Measurements from ENCODE around the gene SASH3.

The SASH3 gene

DNA sequence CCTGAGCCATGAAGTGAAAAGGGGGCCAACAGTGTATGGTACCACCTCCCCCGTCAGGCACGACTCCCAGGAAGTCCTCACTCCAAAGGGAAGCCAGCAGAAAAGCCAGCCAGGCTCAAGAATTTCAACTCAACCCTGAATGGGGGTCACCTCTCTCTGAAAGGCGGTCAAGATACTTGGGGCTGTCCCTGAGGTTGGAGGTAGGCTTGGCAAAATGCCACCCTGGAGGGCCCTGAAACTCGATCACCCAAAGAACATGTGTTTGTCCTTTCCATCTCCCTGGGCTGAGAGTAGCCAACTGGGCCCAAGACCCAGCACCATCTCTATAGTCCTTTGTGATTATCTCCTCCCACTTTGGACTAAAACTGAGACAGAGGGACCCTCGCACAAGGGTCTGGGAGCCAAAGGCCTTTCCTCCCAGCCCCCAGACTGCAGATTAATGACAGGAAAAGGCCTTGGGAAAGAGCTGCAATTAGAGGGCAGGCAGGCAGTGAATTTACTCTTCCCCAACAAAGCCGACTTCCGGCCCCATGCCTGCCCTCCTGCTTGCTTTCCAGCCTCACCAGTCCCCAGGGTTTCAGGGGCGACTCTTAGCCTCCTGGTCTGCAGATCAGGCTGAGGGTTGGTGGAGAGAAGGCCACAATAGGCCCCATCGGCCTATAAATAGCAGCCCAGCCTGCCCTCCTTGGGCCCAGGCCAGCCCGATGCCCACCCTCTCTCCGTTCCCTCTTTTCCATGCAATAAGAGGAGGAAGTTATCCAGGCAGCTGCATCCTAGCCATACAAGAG lies 5.6 kb downstream of the SASH3 start:
- DNase-seq: no peak

DNA sequence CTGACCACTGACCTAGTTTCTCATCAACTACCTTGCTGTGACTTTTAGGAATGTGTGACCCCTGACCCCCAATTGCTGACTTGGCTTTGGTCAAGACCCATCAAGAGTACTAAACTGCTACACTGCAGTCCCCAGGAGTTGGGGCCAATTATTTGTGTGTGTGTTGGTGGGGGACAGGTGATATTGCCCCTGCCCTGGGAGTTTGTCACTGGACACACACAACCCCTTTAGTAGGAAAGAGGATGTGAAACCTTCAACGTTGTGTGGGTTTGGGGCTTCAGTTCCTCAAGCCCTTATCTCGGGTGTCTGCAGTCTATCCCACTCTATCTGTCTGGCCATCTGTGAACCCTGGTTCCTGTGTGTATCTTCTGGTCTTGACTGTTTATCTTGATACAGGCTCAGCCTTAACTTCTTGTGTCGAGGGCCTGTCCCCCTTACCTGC lies 6.5 kb downstream of the SASH3 start:
- no peak for DNase-seq

DNA sequence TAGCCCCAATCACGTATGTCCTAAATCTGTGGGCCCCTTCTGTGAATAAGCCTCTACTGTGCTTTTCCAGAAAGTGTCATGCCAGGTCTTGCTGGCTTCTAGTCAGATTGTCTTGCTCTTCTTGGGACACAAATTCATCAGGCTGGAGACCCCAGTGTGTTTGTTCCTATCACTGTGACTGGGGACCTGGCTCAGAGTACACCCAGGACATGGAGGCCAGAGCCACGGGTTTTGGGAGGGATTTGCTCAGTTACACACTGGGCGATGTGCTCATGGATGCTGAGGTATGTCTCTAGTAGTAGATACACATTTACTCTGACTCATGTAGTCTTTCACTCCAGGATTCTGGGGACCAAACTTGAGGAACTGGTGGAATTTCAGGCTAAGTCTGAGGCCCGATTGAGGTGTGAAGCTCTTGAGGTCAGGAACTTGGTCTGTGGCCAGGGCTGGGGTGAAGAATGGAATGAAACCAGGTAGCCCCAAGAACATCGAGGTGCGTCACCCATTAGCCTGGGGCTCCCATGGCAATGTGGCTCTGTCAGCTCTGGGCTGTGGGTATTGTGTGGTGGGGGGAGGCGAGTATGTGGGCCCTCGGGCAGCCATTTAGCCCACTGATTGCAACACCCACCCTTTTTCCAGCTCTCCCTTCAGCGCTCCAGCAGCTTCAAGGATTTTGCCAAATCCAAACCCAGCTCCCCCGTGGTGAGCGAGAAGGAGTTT lies 7.7 kb downstream of the SASH3 start:
- DNase-seq: no peak

DNA sequence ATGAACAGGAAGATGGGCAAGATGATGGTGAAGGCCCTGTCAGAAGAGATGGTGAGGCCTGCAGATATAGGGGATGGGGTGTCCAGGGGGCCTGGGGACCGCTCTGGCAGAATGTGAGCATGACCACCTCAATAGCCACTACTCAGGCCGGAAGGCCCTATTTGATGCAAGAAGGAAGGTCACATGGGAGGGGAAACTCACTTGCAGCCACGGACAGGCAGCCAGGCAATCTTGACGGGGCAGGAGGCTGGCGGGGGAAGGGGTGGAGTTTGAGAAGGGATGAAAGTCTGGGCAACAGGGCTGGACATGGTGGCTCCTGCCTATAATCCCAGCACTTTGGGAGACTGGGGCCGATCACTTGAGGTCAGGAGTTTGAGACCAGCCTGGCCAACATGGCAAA lies 8.8 kb downstream of the SASH3 start:
- DNase-seq: no peak

DNA sequence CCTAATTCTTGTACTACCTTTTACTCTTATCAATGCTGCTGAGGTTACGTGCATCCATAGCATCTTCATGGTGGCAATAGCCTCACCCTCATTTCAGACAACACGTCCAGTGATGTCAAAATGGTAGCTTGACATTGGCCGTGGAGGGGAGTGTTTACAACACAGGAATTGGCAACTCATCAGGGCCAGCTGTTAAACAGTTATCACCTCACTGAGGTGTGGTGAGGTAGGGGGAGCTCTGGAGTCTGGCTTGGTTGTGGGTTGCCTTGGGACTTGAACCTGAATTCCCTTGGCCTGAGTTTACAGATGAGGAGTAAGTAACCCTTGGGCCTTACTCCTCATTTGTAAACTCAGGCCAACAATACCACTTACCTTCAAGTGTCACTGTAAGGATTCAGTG lies 10.4 kb downstream of the SASH3 start:
- DNase-seq: no peak

DNA sequence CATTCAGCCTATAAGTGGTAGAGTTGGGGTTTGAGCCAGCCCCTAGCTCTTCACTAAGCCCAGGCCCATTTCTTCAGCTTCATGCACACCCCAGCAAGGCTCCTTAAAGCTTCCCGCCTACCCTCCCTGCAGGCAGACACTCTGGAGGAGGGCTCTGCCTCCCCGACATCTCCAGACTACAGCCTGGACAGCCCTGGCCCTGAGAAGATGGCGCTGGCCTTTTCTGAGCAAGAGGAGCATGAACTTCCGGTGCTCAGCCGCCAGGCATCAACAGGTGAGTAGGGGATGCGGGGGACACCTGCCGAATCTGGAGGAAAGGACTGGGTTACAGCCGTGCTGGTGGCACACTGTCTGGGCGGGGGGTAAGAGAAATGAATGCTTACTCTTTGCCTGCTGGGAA lies 11.1 kb downstream of the SASH3 start:
- no peak for DNase-seq

DNA sequence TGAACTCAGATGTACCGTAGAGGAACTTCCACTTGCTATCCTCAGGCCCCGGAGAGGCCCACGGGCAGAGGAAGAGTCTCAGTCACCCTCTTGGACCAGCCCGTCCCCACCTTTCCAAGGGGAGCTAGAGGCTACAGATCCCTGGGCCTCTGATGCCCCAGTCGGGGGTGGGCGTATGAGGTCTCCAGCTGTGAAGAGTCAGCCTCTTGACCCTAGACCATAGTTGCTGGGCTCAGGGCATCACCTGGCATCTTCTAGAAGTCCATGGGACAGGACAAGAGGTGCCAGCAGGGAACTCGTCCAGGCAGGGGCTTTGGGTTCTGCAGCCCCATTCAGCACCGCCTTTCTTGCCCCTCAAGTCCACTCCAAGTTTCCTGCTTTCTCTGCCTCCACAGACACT lies 11.6 kb downstream of the SASH3 start:
- DNase-seq: no peak

DNA sequence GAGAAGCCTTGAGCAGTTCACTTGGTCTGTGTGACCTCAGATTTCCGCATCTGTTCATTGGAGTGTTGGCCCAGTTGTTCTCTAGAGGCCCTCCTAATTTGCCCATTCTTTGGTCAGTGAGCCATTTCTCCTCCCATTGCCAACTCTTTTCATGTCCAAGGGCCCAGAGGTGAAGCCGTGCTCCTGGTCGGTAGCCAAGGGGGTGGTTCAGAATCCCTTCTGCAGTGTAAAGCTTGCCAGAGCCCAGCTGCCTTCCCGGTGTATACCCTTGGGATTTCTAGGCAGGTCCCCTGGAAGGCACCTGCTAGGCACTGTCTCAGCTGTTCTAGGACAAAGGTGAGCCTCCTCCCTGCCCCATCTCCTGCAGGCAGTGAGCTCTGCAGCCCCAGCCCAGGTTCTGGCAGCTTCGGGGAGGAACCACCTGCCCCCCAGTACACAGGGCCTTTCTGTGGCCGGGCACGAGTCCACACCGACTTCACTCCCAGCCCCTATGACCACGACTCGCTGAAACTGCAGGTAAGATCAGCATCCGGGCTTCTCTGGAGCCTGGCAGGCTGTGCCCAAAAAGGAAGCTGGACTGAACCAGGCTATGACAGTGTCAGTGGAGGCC lies 12.3 kb downstream of the SASH3 start:
- DNase-seq: peak; percentile 21

DNA sequence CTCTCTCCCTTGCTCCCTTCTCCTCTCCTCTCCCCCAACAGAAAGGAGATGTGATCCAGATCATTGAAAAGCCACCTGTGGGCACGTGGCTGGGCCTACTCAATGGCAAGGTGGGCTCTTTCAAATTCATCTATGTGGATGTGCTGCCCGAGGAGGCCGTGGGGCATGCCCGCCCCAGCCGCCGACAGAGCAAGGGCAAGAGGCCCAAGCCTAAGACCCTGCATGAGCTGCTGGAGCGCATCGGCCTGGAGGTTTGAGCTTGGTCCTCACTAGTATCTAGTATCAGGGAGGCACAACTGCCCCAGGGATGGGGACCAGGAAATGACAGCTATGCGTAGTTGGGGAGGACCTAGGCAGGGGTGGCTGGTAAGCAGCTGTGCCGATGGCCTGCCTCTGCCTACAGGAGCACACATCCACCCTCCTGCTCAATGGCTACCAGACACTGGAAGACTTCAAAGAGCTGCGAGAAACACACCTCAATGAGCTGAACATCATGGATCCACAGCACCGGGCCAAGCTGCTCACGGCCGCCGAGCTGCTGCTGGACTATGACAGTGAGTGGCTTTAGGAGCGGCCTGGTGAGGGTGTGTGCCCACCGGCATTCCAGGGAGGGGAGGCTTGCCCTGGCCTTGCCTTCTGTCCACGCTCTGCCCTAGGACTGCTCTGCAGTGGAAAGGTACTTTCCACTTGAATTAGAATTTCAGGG lies 13.0 kb downstream of the SASH3 start:
- DNase-seq: no peak

DNA sequence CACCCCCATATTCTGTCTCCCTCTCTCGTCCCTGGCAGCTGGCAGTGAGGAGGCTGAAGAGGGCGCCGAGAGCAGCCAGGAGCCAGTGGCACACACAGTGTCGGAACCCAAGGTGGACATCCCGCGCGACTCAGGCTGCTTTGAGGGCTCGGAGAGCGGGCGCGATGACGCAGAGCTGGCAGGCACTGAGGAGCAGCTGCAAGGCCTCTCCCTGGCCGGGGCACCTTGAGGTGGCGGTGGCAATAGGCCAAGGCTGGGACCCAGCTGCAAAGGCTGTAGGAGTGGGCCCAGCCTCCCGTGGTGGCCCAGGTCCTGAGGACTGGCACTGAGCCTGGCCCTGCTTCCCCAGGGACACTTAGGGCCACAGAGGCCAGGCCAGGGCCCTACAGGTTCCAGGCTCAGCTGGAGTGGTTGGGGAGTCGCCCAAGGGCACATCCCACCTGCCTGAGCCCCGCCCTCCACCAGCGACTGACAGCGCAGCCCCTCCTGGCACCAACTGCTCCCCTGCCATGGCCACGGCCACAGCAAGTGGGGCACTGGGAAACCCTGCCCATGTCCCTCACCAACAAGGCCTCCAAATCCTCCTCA lies 13.9 kb downstream of the SASH3 start:
- DNase-seq: peak; percentile 78

DNA sequence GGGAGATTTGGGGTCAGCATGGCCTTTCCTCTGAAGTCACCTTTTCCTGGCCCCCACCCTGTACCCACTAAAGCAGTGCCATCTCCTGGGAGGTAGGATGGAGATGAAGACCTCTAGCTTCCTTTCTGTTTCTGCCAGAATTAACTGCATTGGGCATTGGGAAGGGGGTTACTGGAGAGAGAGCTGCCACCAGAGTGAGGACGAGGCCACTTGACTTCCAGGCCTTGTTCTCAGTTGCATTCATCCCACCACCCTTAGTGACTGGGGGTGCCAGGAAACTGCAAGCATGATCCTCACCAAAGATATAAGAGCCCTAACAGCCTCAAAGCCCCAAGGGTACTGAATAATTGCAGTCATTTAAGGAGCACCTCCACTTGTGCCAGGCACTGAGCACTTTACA lies 15.8 kb downstream of the SASH3 start:
- no peak for DNase-seq

DNA sequence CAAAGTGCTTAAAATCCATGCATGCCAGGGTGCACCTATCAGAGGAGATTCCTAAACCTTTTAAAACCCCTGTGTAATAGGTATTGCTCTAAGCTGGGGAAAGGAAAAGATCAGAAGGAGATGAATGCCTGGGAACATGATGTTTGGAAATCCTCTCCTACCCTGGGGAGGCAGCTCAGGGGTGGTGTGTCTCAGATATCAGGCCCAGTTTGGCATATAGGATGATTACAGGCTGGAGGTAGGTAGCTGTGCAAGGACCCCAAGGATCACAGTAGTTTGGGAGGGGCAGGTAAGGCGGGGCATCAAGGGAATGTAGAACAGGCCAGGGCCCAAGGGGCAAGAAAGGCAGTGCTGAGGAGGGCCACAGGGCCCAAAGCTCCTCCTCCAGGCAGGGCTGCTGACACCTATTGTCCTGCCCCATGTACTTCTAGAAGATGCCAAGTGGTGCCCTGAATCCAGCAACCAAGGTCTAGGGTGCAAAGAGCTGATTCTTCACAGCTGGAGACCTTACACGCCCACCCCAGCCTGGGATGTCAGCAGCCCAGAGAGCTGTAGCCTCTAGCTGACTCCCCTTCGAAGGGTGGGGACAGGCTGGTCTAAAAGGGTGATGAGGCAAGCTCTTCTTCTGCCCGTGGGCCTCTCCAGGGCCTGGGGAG lies 17.6 kb downstream of the SASH3 start:
- DNase-seq: no peak

DNA sequence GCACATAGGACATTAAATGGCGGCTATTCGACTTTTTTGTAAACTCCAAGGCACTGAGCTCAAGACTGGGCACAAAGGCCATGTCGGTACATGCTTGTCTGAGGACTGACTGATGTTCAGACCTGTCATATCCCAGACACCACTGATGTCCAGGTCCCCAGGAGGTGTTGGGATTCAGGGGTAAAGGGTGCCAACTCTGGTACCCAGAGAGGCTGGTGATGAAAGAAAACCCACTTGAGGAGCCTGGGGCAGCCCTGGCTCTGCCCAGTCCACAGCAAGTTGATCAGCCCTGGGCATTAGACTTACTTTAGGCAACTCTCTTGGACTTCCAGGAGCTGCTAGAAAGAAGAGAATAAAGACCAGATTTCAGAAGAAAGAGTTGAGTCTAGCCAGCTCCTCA lies 18.7 kb downstream of the SASH3 start:
- DNase-seq: no peak

DNA sequence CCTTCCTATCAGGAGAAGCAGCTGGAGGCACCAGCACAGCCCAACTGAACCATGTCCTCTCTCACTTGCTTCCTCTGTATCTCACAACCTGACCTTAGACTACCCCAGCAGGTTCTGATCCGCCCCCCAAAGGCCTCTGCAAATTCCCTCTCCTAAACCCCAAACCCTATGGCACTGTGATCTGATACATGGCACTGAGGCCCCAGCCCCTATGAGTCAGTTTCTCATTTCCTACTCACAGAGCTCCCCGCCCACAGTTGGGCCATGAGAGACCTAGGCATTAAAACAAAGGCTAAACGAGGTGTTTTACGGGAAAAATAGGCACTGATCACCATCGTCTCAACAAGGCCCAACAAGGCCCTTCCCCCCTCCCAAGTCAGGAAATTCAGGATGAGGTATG lies 19.1 kb downstream of the SASH3 start:
- DNase-seq: no peak

DNA sequence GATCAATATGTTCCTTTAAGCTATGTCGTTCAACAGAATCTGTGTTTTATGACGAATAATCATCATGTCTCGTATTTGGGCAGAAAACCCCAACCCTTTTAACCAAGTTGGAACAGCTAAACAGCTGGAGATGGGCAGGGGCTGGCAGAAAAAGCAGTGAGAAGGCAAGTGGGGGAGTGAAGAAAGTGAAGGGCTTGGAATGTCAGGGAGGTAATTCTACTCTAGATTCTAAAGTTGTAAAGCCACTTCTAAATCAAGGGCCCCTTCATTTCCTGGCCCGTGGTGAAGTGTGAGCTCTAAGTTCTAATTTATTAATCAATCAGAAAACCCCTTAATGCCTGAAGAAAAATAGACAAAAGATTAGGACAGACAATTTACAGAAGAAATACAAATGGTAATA lies 20.4 kb downstream of the SASH3 start:
- DNase-seq: no peak

DNA sequence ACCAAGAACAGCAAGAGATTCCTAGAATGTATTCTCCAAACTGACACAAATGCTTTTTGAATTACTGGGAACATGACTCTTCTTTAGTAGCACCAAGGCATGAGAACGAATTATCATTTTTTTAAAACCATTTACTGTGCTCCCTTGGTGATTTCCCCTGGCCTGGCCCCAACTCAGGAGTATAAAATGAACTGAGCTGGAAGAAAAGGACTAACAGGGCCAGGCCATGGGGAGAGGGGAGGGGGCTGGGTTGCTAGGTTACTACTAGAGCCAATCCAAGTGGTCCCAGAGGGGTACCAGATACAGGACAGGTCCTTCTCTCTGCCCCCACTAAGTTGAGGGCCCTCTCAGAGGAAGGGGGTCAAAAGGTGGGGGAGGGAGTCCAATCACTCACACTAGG lies 23.1 kb downstream of the SASH3 start:
- no peak for DNase-seq

DNA sequence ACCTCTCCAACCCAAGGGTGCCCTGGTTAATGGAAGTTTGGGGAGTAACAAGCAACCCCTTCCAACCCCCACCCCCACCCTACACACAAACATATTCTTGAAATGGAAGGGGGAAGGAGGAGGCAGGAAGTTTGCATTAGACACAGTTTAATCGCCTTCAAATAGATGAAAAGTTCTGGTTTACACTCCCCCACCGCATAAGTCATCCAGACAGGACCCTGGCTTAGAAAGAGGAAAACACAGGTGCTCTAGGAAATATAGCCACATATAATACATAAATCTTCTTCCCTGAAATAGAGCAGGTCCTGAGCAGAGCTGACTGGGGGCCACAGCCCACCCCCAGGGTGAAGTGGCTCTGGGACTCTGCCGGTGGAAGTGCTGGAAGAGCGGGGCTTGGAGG lies 25.1 kb downstream of the SASH3 start:
- DNase-seq: no peak

DNA sequence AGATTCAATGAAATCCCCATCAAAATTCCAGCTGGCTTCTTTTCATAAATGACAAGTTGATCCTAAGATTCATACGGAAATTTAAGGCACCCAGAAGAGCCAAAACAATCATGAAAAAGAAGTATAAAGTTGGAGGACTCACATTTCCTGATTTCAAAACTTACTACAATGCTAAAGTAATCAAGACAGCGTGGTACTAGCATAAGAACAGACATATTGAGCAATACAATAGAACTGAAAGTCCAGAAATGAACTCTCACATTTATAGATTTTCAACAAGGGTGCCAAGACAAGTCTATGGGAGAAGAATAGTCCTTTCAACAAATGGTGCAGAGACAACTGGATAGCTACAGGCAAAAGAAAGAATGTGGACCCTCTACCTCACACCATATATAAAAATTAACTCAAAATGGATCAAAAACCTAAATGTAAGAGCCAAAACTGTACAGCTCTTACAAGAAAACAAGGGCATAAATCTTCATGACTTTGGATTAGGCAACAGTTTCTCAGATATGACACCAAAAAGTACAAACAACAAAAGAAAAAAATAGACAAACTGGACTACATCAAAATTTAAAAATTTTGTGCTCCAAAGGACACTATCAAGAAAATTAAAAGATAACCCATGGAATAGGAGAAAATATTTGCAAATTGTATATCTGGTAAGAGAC lies 28.5 kb downstream of the SASH3 start:
- DNase-seq: no peak

DNA sequence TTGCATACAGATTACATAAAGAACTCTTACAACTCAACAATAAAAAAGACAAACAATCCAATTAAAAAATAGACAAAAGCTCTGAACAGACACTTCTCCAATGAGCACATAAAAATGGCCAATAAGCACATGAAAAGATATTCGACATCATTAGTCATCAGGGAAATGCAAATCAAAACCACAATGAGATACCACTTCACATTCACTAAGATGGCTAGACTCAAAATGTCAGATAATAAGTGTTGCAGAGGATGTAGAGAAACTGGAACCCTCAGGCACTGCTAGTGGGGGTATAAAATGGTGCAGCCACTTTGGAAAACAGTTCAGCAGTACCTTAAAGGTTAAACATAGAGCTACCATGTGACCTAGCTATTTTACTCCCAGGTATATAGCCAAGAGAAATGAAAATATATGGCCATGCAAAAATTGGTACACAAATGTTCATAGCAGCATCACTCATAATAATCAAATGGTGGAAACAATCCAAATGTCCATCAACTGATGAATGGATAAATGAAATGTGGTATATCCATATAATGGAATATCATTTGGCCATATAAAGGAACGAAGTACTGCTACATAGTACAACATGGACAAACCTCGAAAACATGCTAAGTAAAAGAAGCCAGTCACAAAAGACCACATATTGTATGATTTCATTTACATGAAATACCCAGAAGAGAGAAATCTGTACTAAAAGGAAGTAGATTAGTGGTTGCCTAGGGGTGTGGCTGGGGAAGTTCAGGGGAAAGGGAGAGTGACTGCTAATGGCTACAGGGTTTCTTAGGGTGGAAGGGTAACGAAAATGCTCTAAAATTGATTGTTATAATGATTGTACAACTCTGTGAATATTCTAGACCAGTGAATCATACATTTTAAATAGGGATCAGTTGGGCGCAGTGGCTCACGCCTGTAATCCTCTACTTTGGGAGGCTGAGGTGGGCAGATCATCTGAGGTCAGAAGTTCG lies 29.4 kb downstream of the SASH3 start:
- DNase-seq: no peak

DNA sequence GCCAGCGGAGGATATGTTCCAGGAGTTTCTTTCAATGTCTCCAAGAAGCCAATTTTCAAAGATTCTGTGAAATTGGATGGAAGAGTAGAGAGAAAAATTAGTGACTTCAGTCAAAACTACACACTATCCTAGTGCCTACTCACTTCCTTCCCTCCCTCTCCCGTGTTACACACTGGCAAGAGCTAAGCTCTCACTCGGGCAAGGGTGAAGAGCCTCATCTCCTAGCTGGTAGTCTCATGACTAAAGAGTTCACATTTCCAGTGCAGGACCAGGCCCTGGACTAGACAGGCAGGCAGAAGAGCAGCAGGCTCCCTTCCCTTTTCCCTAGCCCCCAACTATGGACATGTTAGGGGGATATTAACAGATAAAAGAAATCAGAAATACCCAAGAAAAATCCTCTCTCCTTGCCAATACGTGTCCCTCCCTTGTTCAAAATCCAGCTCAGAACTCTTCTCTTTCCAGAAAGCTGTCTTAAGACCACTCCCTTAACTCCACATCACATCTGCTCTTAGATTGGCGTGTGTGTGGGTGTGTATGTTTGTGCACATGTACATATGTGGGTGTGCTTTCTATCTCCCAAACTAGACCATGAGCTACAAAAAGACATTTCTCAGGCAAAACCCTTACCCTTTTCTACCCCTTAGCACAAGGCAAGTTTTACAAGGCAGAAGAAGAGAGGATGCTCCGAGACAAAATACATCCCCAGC lies 34.1 kb downstream of the SASH3 start:
- DNase-seq: no peak

All from NCI-H1105 (cell line).